GM19467 (cell line): ENCODE measurements around the gene EXOSC7.
A peak's percentile ranks its signal among the peaks of the same experiment; 100 is the strongest.

Experiments
- ATAC-seq: cut with Tn5 transposase; IDR thresholded peaks from one replicate; pipeline ENCODE4 v1.9.1; 2021; ENCODE audit warnings: mild to moderate bottlenecking, moderate library complexity; ENCODE audit not compliant: unreplicated experiment

Gene EXOSC7

DNA sequence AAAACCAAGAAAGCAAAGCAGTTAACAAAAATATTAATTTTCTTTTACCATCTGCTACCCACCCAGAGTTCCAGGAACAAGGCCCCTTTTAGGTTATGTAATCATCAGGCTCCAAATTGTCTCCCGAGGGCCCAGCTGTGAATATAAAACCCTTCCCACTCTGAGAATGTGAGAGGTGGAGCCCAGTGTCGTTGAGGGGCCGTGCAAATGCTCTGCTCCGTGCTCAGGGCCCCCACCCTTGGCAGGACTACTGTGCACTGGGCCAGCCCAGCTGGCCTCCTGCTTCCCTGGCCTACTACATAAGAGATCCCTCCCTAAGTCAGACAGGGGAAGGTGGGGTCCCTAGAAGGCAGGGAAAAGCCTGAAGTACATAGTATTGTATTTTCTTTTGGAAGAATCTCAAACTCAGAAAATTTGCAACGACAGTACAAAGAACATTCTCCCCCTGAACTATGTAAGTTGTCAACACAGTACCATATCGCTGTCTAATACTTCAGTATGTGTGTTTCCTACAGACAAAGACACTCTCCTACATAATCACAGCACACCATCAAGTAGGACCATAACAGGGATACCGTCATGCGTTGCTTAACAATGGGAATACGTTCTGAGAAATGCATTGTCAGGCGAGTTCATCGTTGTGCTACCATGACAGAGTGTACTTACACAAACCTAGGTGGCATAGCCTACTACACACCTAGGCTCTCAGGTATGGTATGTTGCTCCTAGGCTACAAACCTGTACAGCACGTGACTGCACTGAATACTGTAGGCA lies 45.7 kb downstream of the EXOSC7 start:
- no peak for ATAC-seq

DNA sequence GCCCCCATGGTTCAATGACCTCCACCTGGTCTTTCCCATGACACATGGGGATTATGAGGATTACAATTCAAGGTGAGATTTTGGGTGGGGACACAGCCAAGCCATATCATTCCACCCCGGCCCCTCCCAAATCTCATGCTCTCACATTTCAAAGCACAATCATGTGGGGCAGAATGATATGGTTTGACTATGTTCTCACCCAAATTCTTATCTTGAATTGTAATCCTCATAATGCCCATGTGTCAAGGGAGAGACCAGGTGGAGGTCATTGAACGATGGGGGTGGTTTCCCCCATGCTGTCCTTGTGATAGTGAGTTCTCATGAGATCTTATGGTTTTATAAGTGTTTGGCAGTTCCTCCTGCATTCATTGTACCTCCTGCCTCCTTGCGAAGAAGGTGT lies 47.6 kb downstream of the EXOSC7 start:
- no peak for ATAC-seq

DNA sequence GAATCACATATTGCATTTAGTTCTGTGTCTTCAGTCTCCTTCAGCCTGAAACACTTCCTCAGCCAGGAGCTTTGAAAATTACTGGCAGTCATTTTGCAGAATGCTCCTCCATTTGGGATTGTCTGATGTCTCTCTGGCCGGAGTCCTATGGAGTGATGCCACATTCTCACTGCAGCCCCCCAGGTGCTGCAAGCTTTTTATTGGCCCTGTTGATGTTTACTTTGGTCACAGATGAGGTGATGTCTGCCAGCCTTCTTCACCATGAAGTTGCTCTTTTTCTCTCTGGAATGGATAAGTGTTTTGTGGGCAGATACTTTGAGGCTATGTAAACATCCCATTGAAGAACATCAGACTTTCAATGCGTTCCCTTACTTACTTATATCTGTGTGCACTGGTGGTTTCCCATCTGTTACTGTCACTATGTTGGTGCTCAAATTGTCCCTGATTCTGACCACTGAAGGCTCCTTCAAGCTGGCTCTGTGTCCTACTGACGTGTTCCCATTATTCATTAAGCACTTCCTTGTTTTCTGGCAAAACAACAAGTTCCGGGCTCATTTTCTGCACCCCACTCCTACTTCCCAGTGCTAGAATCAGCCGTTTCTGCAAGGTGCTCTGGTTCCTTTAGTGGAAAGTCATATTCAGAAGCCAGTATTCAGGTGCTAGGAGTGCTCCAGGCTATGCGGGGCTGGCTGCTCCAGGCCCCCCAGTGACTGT lies 48.7 kb downstream of the EXOSC7 start:
- ATAC-seq = no peak

DNA sequence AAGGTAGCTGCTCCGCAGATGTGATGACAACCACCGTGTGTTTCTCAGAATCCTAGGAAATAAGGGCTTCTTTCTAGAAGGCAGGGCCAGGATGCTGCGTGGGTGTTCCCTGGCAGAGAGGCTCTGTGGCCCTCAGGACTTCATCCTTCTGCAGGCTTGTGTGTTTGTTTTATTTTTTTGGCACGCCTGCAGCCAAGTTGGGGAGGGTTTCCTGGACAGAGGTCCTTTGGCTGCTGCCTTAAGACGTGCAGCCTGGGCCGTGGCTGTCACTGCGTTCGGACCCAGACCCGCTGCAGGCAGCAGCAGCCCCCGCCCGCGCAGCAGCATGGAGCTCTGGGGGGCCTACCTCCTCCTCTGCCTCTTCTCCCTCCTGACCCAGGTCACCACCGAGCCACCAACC lies 50.0 kb downstream of the EXOSC7 start, which contains the start of gene CLEC3B:
CLEC3B (plus strand) TSS at position 266 of the 400 bp plus-strand sequence; CDS start at position 326, 60 bp downstream.
- ATAC-seq = no peak

DNA sequence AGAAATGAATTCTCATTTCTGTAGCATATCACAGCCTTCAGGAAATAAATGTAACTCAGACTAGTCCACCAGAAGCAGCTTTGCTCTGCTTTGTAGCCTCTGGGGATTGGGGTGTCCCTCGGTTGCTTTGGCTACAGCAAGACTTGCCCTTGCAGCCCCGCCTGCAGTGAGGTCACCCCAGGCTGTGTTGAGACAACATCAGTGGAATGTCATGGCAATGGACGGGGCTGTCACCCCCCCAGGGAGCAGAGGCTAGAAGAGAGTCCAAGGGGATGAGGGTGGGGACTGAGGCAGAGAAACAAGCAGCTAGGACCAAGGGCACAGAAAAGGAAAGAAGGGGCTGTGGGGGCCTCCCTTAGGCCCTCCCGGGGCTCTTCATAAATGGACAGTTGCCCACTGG lies 50.9 kb downstream of the EXOSC7 start:
- ATAC-seq = no peak

DNA sequence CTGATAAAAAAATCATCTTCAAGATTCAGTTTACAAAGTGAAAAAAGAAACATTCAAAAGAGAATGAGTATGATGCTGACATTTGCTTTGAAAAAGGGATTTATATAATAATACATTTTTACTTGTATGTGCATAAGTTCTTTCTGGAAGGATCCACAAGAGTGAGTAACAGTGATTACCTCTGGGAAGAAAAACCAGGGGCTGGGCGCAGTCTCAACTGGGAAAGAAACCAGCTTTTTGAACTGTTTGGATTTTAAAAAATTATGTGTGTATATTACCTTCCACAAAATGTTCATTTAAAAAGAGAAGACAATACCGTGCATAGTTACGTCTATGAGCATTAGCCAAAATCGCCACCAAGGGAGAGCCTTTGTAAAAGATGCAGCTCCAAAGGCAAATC lies 51.4 kb downstream of the EXOSC7 start:
- no peak for ATAC-seq

DNA sequence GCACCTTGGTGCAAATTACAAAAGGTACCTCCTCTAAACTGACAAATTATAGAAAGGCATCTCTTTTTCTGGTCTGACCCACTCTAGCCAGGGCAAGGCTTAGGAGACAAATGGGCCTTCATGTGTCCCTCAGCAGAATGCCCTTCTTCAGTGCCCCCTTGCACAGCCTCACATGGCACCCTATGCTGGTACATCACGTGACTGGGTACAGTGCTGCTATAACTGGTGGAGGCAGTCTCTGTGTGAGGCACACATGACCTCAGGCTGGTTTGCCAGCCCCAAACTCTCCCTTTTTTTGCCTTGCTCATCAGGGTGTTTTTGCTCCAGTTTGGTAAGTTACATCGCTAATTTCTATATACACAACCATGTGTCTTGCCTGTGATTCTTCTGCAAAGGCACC lies 53.2 kb downstream of the EXOSC7 start:
- ATAC-seq = no peak

DNA sequence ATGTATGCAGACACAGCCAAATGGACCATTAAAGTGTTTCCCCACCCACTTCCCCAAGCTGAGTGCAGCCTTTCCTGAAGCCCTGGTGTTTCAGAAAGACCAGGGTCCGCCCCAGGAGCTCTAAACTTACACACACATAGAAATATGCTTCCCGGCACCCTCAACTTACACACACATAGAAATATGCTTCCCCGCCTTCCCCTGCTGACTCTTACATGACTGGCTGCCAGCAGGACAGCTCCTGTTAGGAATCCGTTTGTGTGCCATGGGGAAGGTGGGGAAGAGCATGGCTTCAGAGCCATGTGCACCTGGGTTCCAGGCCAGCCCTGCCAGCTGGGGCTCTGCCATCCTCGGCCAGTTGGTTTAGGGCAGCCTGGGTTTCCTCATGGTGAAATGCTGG lies 53.6 kb downstream of the EXOSC7 start:
- no peak for ATAC-seq

DNA sequence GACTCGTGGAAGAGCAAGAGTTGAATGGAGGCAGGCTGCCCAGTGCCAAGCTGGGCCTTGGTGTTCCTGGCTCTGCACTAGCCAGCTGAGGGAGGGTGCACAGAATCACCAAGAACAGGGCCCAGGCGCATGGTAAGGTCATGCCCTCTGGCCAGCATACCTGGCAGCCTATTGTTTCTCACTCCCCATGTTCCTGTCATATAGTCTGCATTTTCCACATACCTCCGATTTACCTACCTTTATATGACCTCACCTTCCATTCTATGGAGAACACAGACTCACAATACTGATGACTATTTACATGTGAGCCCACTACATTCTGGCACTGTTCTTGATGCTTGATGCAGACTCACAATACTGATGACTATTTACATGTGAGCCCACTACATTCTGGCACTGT lies 55.5 kb downstream of the EXOSC7 start:
- no peak for ATAC-seq

DNA sequence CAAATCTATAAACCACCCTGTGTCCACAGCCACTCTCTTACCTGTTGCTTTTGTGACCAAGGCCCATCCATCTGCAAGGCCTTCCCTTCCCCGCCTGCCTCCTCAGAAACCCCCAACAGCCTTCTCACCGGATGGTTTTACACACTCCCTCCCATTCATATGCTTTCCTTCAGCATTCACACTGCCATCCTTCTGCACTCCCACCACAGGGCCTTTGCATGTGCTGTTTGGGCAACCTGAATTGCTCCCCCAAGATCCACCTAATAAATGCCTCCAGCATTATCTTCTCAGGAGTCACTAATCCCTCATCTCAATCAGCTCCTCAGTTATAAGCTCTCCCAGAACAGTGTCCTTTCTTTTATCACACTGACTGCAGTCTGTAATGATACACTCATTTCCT lies 56.1 kb downstream of the EXOSC7 start:
- ATAC-seq = no peak

DNA sequence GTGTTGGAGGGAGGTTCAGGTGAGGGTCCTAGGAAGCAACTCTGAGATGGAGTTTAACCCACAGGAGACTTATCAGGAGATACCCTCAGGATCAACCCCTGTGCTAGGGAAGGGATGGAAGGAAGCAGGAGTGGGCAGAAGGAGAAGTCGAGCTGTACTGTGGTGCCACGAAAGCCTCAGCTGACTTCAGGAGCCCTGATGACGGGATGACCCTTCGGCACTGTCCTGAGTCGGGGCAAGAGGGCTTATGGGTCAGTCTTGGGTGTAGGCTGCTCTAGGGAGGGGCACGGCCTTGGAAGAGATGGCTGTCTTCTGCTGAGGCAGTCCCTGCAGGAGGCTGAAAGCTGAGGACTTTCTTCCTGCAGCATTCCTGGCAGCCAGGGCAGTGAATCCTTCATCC lies 57.7 kb downstream of the EXOSC7 start:
- no peak for ATAC-seq

DNA sequence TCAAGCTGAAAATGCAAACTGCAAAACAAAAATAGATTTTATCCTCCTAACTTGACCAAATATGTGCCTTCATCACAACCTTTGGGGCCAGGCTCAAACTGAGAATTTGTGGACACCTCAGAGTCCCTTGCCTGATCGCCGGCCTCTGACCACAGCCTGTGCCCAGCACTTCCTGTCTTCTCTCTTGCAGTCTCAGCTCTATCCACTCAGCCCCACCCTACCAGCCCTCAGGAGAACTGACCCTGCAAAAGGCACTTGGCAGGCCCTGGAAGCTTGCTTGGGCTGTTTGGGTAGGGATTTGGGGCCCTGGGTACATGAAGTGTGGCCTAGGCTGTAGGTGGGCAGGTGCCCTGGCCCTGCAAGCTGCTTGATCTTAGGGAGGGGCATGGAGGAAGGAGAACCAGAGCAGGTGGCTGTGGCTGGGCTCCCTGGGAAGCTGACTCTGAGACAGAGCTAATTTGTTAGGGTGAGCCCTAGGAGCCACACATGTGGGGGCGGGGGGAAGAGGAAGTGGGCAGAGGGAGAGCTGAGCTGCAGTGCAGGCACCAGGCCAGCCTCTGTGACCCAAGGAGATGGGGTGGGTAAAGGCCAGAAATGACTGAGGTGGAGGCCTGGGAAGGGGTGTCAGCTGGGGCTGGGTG lies 58.7 kb downstream of the EXOSC7 start:
- no peak for ATAC-seq

DNA sequence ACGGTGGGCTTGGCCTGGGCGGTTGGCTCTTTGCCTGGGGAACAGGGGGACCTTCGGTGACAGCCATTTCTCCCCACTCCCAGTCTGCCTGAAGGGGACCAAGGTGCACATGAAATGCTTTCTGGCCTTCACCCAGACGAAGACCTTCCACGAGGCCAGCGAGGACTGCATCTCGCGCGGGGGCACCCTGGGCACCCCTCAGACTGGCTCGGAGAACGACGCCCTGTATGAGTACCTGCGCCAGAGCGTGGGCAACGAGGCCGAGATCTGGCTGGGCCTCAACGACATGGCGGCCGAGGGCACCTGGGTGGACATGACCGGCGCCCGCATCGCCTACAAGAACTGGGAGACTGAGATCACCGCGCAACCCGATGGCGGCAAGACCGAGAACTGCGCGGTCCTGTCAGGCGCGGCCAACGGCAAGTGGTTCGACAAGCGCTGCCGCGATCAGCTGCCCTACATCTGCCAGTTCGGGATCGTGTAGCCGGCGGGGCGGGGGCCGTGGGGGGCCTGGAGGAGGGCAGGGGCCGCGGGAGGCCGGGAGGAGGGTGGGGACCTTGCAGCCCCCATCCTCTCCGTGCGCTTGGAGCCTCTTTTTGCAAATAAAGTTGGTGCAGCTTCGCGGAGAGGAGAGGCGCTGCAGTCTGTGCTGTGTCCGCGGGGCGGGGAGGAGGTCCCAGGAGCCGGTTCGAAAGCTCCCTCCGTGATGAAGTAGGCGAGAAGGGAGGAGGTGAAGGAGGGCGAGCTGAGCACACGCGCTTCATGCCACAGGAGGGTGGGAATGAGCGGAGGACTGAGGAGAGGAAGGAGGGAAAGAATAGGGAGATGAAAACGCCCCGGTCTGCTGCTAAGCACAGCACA lies 59.6 kb downstream of the EXOSC7 start:
- no peak for ATAC-seq

DNA sequence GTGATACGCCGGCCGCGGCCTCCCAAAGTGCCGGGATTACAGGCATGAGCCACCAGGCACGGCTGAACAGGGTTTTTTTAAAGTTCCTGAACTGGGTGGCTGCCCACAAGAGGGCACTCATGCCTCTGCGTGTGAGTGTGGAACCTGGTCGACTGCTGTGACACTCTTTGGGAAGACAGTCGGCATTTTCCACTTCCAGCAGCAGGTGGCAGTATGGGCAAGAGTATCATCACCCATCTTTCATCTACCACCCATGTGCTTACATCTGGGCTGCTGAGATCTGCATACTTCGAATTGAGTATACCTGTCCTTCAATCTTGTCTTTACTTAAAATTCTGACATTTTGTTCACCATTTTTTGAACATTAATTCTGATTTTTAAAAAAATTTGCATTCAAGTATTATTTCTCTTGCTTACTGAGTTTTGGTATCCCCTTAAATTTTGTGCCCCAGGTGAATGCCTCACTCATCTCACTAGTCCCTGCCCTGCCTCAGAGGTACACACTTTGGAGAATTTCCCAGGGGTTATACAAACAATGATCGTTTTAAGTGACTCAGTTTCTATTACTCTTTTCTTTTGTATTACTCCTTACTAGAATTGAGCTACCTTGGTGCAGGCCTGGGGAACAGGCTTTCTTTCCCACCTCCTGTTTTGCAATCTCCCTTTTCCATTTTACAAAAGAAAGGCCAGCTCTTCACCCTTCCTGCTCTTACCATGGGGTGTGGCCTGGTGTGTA lies 61.8 kb downstream of the EXOSC7 start:
- ATAC-seq = peak; percentile 61

DNA sequence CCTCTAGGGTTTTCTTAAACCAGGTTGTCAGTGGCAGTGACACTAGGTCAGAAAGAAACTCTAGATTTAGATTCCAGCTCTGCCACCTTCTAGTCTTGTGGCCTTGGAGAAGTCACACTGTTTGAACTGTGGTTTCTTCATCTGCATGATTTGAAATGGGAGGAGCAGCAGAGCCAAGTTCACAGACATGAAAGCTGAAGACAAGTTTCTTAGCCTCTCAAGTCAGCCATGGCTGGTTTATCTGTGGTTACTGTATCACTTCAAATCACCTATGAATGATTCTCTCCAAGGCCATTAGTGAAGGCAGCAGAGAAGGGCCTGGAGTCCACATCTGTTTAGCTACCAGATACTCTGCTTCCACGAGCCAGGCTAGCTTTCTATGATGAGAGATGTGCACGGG lies 65.6 kb downstream of the EXOSC7 start:
- no peak for ATAC-seq

DNA sequence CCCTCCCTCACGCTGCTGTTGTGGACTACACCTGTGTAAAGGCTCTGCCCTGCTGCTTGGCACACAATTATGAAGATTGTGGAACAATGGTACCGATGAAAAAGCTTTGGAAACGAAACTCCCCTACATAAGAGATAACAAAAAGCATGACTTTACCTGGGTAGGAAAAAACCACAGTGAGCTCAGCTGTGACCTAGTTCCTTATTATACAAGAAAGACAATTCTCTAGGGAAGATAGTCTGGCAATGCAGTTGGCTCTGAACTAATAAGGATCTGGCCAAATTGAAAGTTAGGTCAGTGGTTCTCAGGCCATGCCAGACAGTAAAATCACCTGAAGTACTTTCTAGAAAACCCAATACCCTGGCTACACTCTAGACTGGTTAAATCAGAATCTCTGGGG lies 66.1 kb downstream of the EXOSC7 start:
- ATAC-seq = no peak

DNA sequence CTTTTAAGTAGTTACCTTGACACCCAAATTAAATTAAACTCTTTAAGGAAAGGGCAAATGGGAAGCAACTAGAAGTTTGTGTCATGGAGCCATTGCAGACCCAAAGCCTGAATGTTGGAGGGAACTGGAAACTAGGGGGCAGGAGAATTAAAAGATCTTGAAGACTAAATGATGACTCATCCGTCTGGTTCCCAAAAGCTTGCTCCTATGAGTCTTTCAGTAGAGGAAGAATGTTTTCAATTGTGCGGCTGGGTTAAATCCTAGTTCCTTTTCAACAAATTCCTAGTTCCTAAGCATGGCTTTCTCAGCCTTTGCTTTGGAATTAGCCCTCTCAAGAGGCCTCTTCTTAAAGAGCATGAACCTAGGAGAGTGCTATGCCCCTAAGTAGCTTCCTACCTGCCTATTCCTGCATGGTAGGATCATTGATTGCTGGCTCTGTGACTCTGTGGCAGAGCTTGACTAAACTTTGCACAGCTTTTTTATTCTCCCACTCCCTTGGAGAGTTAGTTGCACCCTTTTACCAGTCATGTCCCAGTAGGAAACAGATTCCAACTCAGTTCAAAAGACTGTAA lies 67.8 kb downstream of the EXOSC7 start:
- ATAC-seq = no peak

DNA sequence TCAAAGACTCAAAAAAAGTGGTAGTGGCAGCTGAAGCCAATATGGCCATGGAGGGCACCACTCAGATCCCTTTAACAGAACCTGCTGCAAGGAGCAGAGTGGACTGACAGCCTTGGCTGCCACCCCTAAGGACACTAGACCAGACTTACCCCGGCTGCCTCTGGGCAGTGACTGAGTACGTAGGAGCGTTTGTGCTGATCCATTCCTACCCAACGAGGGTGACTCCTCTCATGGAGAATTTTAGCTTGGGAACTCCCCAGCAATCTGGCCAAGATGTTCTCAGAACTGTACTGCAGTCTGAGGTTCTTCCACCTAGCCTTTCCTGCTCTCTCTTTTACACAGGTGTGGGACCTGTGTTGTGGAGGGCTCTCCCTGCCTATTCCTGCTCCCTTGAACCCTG lies 72.2 kb downstream of the EXOSC7 start:
- ATAC-seq = no peak

DNA sequence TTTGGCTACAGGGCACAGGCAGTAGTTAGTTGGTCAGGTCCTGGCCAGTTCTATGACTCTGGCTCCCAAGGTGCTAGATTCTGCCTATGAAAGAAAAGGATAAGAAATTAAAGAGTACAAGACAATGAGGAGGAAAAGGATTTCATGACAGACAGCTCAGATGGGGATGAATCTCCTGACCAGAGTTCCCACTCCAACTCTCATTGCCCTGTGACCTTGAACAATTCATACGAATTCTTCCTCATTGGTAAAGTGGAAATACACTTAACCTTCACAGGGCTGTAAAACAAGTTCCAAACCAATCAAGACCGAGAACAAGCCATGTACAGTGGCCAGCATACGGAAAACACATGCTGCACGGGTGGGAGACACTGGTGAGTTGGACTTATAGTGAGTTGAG lies 73.8 kb downstream of the EXOSC7 start:
- ATAC-seq = no peak

DNA sequence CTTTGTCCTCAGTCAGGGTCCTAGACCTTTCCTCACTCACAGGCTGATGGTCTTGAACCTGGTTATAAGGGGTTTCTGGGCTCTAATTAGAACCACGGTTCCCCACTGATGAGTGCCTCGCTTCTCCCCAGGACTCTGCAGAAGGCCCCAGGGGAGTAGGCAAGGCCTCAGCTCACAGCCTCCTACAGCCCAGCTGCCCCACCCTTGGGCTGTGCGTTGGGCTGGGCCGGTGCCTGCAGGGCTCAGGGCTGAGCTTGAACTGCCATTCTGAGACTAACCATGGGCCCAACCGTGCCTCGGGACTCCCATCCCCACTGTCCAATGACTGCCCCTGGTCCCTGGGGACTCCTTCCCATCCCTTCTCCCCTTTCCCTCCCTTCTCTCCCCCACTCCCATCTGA lies 75.6 kb downstream of the EXOSC7 start:
- ATAC-seq = no peak
